ENCODE data around the gene MICU1.

DNA sequence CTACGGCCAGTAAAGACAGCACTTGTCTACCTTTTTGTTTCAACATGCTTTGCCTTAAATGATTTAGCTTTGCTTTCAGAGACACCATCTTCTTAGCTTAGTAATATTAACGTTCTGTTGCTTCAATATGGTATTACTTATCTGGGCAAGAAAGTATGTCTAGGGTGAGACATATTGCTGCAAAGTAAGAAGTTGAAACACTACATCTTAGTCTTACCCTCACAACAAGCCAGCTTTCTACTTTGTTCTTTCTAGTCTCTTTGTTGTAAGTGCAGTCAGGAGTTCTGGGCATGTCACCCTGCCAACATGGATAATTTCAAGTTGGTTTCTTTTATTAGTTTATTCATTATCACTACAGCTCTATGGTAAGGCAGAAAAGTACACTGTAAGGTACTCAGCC lies 148.4 kb downstream of the MICU1 start:
- no peak for TF ChIP-seq ZNF274 (IDR thresholded peaks at IDR 0.05; ENCODE audit: low read depth, low read length)
- TF ChIP-seq YY1 (IDR thresholded peaks at IDR 0.05; ENCODE audit: insufficient read depth, insufficient read length), result no peak
- no peak for TF ChIP-seq SUZ12 (IDR thresholded peaks at IDR 0.05; ENCODE audit: extremely low read depth, insufficient read depth, insufficient read length)

Measured in NT2/D1 (cell line).